Measurements from ENCODE around the gene CORO1C. TPM values are rescaled to one million over a fixed set of nuclear protein-coding genes. Genes with fewer than 3 reads are reported as not detected.
"Not testable (repeated sequence)": the region's sequence is repeated elsewhere in the genome, so short reads cannot be mapped to it uniquely, and the experiment has no call there.

Gene CORO1C
- total and polyA plus RNA-seq, 10 donors, result 12.0 to 119 (median 74.8) TPM

DNA sequence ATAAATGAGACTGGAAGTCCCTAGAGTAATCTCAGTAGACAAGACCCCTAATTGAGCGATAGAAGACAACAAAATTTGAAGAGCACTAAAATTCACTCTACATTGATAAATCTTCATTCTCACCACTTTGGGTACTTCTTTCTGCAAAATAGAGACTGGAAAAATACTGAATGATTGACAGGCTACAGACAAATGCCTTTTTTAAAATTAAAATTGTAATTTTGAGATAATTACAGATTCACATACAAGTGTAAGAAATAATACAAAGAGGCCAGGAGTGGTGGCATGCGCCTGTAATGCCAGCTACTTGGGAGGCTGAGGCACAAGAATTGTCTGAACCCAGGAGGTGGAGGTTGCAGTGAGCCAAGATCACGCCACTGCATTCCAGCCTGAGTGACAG is 4.5 kb upstream of the CORO1C start:
- Histone ChIP-seq H3K27ac (no peak overlapping the region), H3K4me3 (no peak overlapping the region), H3K9me3 (peaks cover 0 to 5% (median 0%) of the 10 kb centered on the region in 8 donors), H3K4me1 (peaks cover 0 to 37% (median 13%) of the 10 kb centered on the region in 6 donors), H3K27me3 (replicated peaks in 1 of 7) (no peaks in the 10 kb centered on the region), H3K36me3 (no peaks in the 10 kb centered on the region)
- TF ChIP-seq POLR2AphosphoS5 (IDR thresholded peaks at IDR 0.05), result no peak
- TF ChIP-seq, protein P1, sequence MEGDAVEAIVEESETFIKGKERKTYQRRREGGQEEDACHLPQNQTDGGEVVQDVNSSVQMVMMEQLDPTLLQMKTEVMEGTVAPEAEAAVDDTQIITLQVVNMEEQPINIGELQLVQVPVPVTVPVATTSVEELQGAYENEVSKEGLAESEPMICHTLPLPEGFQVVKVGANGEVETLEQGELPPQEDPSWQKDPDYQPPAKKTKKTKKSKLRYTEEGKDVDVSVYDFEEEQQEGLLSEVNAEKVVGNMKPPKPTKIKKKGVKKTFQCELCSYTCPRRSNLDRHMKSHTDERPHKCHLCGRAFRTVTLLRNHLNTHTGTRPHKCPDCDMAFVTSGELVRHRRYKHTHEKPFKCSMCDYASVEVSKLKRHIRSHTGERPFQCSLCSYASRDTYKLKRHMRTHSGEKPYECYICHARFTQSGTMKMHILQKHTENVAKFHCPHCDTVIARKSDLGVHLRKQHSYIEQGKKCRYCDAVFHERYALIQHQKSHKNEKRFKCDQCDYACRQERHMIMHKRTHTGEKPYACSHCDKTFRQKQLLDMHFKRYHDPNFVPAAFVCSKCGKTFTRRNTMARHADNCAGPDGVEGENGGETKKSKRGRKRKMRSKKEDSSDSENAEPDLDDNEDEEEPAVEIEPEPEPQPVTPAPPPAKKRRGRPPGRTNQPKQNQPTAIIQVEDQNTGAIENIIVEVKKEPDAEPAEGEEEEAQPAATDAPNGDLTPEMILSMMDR (IDR thresholded peaks at IDR 0.05 in 8 of 11, conservative IDR thresholded peaks at IDR 0.05 in 3 of 11), result no peak
- no peak for TF ChIP-seq POLR2A (IDR thresholded peaks at IDR 0.05)
- DNase-seq, result no peak
- WGBS, 5 donors, result 92 to 95% (median 93%) methylated on average over 3 of the region's 3 CpGs
- intact Hi-C loops (cut with DNase I; ENCODE audit: low total_unique reads), result loop anchor here (10.0 kb wide), 1 partner anchor 71 kb away; no protein-coding TSS in a partner anchor

DNA sequence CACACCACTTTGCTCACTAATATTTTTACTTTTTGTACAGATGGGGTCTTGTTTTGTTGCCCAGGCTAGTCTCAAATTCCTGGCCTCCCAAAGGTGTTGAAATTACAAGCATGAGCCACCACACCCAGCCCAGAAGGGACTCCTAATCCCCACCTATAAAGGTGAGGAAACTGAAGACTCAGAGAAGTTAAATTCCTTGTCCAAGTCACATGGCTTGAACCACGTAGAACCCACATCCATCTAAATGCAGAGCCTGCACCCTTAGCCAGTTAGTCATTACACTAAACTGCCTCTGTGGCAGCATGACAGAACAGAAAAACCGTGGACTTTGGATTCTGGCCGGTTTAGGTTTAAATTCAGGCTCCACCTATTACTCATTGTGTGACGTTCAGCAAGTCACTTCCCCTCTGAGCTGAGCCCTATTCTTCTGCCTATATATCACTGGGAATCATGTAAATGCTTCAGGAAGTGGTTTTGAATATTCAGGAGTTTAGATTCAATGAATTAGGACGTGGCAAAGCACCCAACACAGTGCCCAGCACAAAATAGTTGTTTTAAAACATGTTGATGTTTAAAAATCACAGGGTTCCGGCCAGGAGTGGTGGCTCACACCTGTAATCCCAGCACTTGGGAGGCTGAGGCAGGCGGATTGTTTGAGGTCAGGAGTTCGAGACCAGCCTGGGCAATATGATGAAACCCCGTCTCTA is 3.0 kb upstream of the CORO1C start:
- Histone ChIP-seq H3K4me3 (no peak overlapping the region), H3K4me1 (peaks cover 8 to 52% (median 24%) of the 10 kb centered on the region in 6 donors), H3K27me3 (replicated peaks in 1 of 7) (no peaks in the 10 kb centered on the region), H3K36me3 (no peaks in the 10 kb centered on the region), H3K27ac (peak overlapping the region in 4 of 8 donors; percentile 19 to 58 (median 28)), H3K9me3 (peaks cover 0 to 5% (median 0%) of the 10 kb centered on the region in 8 donors)
- intact Hi-C loops (cut with DNase I; ENCODE audit: low total_unique reads), result loop anchor here (10.0 kb wide), 1 partner anchor 70 kb away; no protein-coding TSS in a partner anchor
- TF ChIP-seq POLR2A (IDR thresholded peaks at IDR 0.05) (no peak), POLR2AphosphoS5 (IDR thresholded peaks at IDR 0.05) (no peak)
- TF ChIP-seq, protein P1 (IDR thresholded peaks at IDR 0.05 in 8 of 11, conservative IDR thresholded peaks at IDR 0.05 in 3 of 11), result no peak
- DNase-seq, result no peak
- WGBS, 5 donors, result 45 to 52% (median 47%) methylated on average over 9 of the region's 9 CpGs

DNA sequence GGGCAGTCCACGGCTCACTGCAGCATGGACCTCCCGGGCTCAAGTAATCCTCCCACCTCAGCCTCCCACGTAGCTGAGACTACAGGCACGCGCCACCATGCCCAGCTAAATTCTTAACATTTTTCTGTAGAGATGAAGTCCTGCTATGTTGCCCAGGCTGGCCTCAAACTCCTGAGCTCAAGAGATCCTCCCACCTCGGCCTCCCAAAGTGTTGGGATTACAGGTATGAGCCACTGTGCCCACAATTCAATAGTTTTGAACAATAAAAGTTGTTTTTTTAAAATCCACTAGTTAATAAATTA is 1.9 kb upstream of the CORO1C start:
- not testable (repeated sequence) for H3K27me3 ChIP-seq (replicated peaks in 1 of 7); H3K4me3 ChIP-seq; H3K36me3 ChIP-seq; H3K9me3 ChIP-seq
- peak in 1 of 3 donors; percentile 11 for TF ChIP-seq POLR2AphosphoS5 (IDR thresholded peaks at IDR 0.05)
- peak; percentile 77 for DNase-seq
- Histone ChIP-seq H3K4me1 (peaks cover 8 to 58% (median 35%) of the 10 kb centered on the region in 6 donors), H3K27ac (peak overlapping the region in 2 of 8 donors; percentile 97)
- 67 to 89% (median 86%) methylated on average over 6 of the region's 6 CpGs for WGBS, 5 donors
- intact Hi-C loops (cut with DNase I; ENCODE audit: low total_unique reads), result loop anchor here (10.0 kb wide), 1 partner anchor 68 kb away; no protein-coding TSS in a partner anchor

DNA sequence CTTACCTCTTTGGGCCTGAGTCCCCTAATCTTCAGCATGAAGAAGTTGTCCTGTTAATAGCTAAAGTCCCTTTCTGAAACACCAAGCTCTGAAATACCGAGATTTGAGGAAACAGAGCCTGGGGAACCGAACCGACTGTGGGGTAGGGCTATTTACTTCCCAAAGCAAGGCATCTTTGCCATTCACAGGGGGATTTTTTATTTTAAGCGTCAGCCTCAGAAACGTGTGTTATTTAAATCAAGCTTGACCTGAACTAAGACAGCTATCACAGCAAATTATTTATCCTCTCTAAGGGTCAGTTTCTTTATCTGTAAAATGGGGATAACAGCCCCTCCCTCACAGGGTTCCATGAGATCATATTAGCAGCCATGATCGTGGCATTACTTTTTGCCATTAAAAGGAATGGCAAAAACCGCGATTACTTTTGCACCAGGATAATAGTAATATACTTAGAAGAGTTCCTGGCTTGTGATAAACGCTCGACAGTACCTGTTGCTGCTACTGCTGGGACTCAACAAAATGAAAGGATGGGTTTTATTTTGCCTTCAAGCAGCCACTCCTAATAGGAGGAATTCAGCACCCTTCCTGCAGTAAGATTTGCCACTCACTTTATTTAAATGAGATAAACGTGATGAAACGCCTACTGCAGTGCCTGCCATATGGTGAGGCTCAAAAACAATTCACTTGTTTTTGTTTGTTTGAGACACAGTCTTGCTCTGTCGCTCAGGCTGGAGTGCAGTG is 1.3 kb upstream of the CORO1C start:
- peak overlapping the region; percentile 67 to 97 (median 96) for H3K27ac ChIP-seq
- no peaks in the 10 kb centered on the region for H3K27me3 ChIP-seq (replicated peaks in 1 of 7)
- 69 to 81% (median 73%) methylated on average over 13 of the region's 13 CpGs for whole genome bisulfite sequencing, 5 donors

More for the DNA sequence above, 1.3 kb upstream of the CORO1C start:
- TF ChIP-seq POLR2AphosphoS5 (IDR thresholded peaks at IDR 0.05) (no peak), POLR2A (IDR thresholded peaks at IDR 0.05) (no peak)
- TF ChIP-seq, protein P1 (IDR thresholded peaks at IDR 0.05 in 8 of 11, conservative IDR thresholded peaks at IDR 0.05 in 3 of 11), result no peak
- no peaks in the 10 kb centered on the region for H3K36me3 ChIP-seq
- peaks cover 0 to under 1% (median 0%) of the 10 kb centered on the region in 8 donors for H3K9me3 ChIP-seq
- DNase-seq, result no peak
- intact Hi-C loops (cut with DNase I; ENCODE audit: low total_unique reads), result loop anchor here (10.0 kb wide), 1 partner anchor 68 kb away; no protein-coding TSS in a partner anchor
- H3K4me3 ChIP-seq, result peak overlapping the region in 6 of 8 donors; percentile 60 to 94 (median 84)
- peaks cover 8 to 59% (median 36%) of the 10 kb centered on the region in 6 donors for H3K4me1 ChIP-seq

All from spleen (tissue), 11 donors.